ENCODE measurements around the gene CD69.

DNA sequence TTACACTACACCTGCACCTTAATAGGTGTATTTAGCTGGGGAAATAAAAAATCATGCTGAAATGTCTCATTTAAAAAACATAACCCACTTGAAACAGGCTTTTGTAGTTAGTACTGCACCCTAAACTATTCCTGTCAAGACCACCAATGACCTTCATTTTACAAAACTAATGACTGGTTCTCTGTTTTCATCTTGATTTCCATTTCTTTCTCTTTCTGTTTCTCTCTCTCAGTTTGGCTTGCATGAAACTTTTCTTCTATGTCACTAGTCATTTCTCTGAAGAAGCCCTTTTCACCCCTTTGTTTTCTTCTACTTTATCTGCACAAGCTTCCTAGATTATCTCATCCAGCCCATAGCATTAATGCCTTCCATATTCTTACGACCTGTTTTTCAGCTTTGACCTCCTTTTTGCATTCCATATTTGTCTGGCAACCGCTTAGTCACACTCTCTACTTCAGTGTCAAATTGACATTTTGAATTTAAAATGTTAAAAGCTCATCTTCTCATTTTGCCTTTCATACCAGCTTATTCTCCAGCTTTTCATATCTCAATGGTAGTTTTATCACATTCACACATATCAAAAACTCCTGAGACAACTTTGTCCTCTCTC lies 33.9 kb upstream of the CD69 start:
- TF ChIP-seq, protein P1, sequence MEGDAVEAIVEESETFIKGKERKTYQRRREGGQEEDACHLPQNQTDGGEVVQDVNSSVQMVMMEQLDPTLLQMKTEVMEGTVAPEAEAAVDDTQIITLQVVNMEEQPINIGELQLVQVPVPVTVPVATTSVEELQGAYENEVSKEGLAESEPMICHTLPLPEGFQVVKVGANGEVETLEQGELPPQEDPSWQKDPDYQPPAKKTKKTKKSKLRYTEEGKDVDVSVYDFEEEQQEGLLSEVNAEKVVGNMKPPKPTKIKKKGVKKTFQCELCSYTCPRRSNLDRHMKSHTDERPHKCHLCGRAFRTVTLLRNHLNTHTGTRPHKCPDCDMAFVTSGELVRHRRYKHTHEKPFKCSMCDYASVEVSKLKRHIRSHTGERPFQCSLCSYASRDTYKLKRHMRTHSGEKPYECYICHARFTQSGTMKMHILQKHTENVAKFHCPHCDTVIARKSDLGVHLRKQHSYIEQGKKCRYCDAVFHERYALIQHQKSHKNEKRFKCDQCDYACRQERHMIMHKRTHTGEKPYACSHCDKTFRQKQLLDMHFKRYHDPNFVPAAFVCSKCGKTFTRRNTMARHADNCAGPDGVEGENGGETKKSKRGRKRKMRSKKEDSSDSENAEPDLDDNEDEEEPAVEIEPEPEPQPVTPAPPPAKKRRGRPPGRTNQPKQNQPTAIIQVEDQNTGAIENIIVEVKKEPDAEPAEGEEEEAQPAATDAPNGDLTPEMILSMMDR (IDR thresholded peaks at IDR 0.05; ENCODE audit: poor library complexity, severe bottlenecking), result no peak
- TF ChIP-seq POLR2AphosphoS5 (IDR thresholded peaks at IDR 0.05) (no peak), SMC3 (conservative IDR thresholded peaks at IDR 0.05; ENCODE audit: poor library complexity) (no peak), EP300 (conservative IDR thresholded peaks at IDR 0.05; ENCODE audit: poor library complexity, severe bottlenecking) (no peak), TAF1 (IDR thresholded peaks at IDR 0.05; ENCODE audit: low read depth) (no peak), RAD21 (conservative IDR thresholded peaks at IDR 0.05) (no peak)

All from neural cell (in vitro differentiated cells).